Measurements from ENCODE around the gene TEP1. TPM values are rescaled to one million over a fixed set of nuclear protein-coding genes. Genes with fewer than 3 reads are reported as not detected.

Gene TEP1
- total and polyA plus RNA-seq, 10 of the 15 experiments (the other 5 are each of a cell fraction or from before 2014, with no cell fraction given), result 3.3 to 29.7 (median 16.8) TPM

- TF ChIP-seq HDGF (IDR thresholded peaks at IDR 0.05) (peak; percentile 66), MTA3 (IDR thresholded peaks at IDR 0.05; ENCODE audit: borderline replicate concordance, low read length) (no peak), SMARCA5 (IDR thresholded peaks at IDR 0.05) (no peak; the same call in 1 of the 2 replicates), TCF3 (IDR thresholded peaks at IDR 0.05; ENCODE audit: borderline replicate concordance, insufficient read depth, low read depth, low read length) (no peak), RBBP5 (conservative IDR thresholded peaks at IDR 0.05) (no peak), ATF3 (IDR thresholded peaks at IDR 0.05; ENCODE audit: borderline replicate concordance, extremely low read depth, low read depth, low read length) (peak; percentile 95), SRF (IDR thresholded peaks at IDR 0.05; ENCODE audit: low read depth in 2 of 2, low read length in 2 of 2) (0 out of 4 replicates have a peak, but pooled peaks of 1 of the 2 experiments have one; percentile 12), E2F8 (IDR thresholded peaks at IDR 0.05; ENCODE audit: low read depth, partially characterized antibody) (peak; percentile 46), TARDBP (IDR thresholded peaks at IDR 0.05; ENCODE audit: borderline replicate concordance) (peak; percentile 74; the same call in 1 of the 2 replicates), SIN3A (IDR thresholded peaks at IDR 0.05; ENCODE audit: low read depth, low read length) (peak; percentile 40; the same call in 1 of the 2 replicates), IKZF1 (conservative IDR thresholded peaks at IDR 0.05) (peak; percentile 88), KLF5 (IDR thresholded peaks at IDR 0.05; ENCODE audit: partially characterized antibody) (peak; percentile 63), RELB (IDR thresholded peaks at IDR 0.05; ENCODE audit: low read depth) (peak; percentile 57; the same call in 1 of the 2 replicates), ASH2L (IDR thresholded peaks at IDR 0.05; ENCODE audit: borderline replicate concordance, low read depth) (no peak), EP300 (IDR thresholded peaks at IDR 0.05; ENCODE audit: borderline replicate concordance in 1 of 2, control insufficient read depth in 1 of 2, low read depth in 2 of 2, low read length in 2 of 2) (no peak), ESRRA (IDR thresholded peaks at IDR 0.05; ENCODE audit: low read length) (no peak)
- TF ChIP-seq, protein P1, sequence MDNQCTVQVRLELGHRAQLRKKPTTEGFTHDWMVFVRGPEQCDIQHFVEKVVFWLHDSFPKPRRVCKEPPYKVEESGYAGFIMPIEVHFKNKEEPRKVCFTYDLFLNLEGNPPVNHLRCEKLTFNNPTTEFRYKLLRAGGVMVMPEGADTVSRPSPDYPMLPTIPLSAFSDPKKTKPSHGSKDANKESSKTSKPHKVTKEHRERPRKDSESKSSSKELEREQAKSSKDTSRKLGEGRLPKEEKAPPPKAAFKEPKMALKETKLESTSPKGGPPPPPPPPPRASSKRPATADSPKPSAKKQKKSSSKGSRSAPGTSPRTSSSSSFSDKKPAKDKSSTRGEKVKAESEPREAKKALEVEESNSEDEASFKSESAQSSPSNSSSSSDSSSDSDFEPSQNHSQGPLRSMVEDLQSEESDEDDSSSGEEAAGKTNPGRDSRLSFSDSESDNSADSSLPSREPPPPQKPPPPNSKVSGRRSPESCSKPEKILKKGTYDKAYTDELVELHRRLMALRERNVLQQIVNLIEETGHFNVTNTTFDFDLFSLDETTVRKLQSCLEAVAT (IDR thresholded peaks at IDR 0.05), result peak; percentile 96
Measured at GRCh38 chr14:20461225-20462141, 48.2 kb upstream of the TEP1 start, which contains the start of gene PIP4P1 (continued).
